Hematopoietic multipotent progenitor cell treated with erythropoietin and hydrocortisone succinate and interleukin-3 and kit ligand, for 8 days (in vitro differentiated cells): ENCODE measurements around the gene HIF3A.

ENCODE experiments used
- DNase-seq: peaks from one replicate; pipeline ENCODE4 v3.0.0-alpha.2; 2015

HIF3A gene

GRCh38 chr19:46386996-46387712 lies 90.3 kb downstream of the HIF3A start:
- DNase-seq, result no peak

GRCh38 chr19:46387713-46388130 lies 90.9 kb downstream of the HIF3A start:
- DNase-seq, result no peak

- DNase-seq, result no peak
Observed at GRCh38 chr19:46388311-46389095, 91.7 kb downstream of the HIF3A start.

- no peak for DNase-seq
Observed at GRCh38 chr19:46390121-46390858, 93.4 kb downstream of the HIF3A start.

- DNase-seq, result no peak
Observed at GRCh38 chr19:46390866-46391265, 94.0 kb downstream of the HIF3A start.

- no peak for DNase-seq
Observed at GRCh38 chr19:46391296-46392251, 94.7 kb downstream of the HIF3A start.

GRCh38 chr19:46392252-46392801 lies 95.5 kb downstream of the HIF3A start:
- DNase-seq, result no peak

GRCh38 chr19:46392837-46393236 lies 96.0 kb downstream of the HIF3A start:
- no peak for DNase-seq
